Hepatocyte (in vitro differentiated cells): Measurements from ENCODE around the gene AGTPBP1. TPM values are rescaled to one million over a fixed set of nuclear protein-coding genes. Genes with fewer than 3 reads are reported as not detected.

Experiments
- DNase-seq: peaks from one replicate; pipeline ENCODE4 v3.0.0-alpha.2; 2016; ENCODE audit warnings: low spot score
- H2AFZ ChIP-seq: fragments of 200-600 bp; sonication (generic); 2 replicates; pipeline ENCODE4 v1.6.0; 2016; ENCODE audit warnings: antibody characterized with exemption, mild to moderate bottlenecking
- H3K27ac ChIP-seq: fragments of 200-600 bp; sonication (generic); 2 replicates; pipeline ENCODE4 v1.5.1; 2016; ENCODE audit warnings: mild to moderate bottlenecking
- H3K27me3 ChIP-seq: fragments of 200-600 bp; sonication (generic); 2 replicates; pipeline ENCODE4 v1.6.1; 2016
- H3K36me3 ChIP-seq: fragments of 200-600 bp; sonication (generic); replicated peaks from 2 replicates; pipeline ENCODE4 v1.5.1; 2016; ENCODE audit warnings: low read depth; ENCODE audit not compliant: insufficient read depth
- H3K4me1 ChIP-seq: fragments of 200-600 bp; sonication (generic); 2 replicates; pipeline ENCODE4 v1.5.1; 2016; ENCODE audit warnings: mild to moderate bottlenecking, moderate library complexity; ENCODE audit not compliant: insufficient read depth
- H3K4me2 ChIP-seq: fragments of 200-600 bp; sonication (generic); 2 replicates; pipeline ENCODE4 v1.6.0; 2016
- H3K4me3 ChIP-seq: fragments of 200-600 bp; sonication (generic); 2 replicates; pipeline ENCODE4 v1.5.1; 2016; ENCODE audit warnings: mild to moderate bottlenecking
- H3K79me2 ChIP-seq: fragments of 200-600 bp; sonication (generic); 2 replicates; pipeline ENCODE4 v1.6.0; 2017; ENCODE audit warnings: mild to moderate bottlenecking
- H3K9me2 ChIP-seq: fragments of 200-600 bp; sonication (generic); replicated peaks from 2 replicates; pipeline ENCODE4 v1.6.0; 2017; ENCODE audit warnings: mild to moderate bottlenecking; ENCODE audit not compliant: insufficient read depth
- H3K9me3 ChIP-seq: fragments of 200-600 bp; sonication (generic); 2 replicates; pipeline ENCODE4 v1.5.1; 2016; ENCODE audit warnings: low read depth, mild to moderate bottlenecking
- H4K20me1 ChIP-seq: fragments of 200-600 bp; sonication (generic); 2 replicates; pipeline ENCODE4 v1.6.0; 2016; ENCODE audit warnings: mild to moderate bottlenecking; ENCODE audit not compliant: insufficient read depth, poor library complexity, severe bottlenecking
- CTCF ChIP-seq: fragments of 200-600 bp; sonication (generic); IDR thresholded peaks from 2 replicates; pipeline ENCODE4 v1.5.1; 2016; ENCODE audit warnings: antibody characterized with exemption, mild to moderate bottlenecking; ENCODE audit not compliant: poor library complexity
- EZH2 ChIP-seq: fragments of 200-600 bp; sonication (generic); IDR thresholded peaks from 2 replicates; pipeline ENCODE4 v1.6.1; 2016; ENCODE audit warnings: antibody characterized with exemption, mild to moderate bottlenecking, borderline replicate concordance
- EZH2phosphoT487 ChIP-seq: fragments of 200-600 bp; sonication (generic); IDR thresholded peaks from one replicate; pipeline ENCODE4 v1.6.1; 2018; ENCODE audit warnings: antibody characterized with exemption, mild to moderate bottlenecking, low read depth, moderate library complexity; ENCODE audit not compliant: unreplicated experiment, severe bottlenecking
- WGBS: methylation state at CpG from one replicate; pipeline ENCODE4 v1.1.6; 2016; ENCODE audit warnings: low lambda C conversion rate; ENCODE audit errors: missing lambda C conversion rate; 5-methylcytosine and 5-hydroxymethylcytosine counted together
- polyA plus RNA-seq: library from polyadenylated mRNA; unstranded; fragments of >200 nt; fragmentation: Nextera tagmentation; extraction: Ambion mirVana; gene quantifications from 2 replicates; pipeline ENCODE4 v1.2.1, GENCODE V29; 2016
- total RNA-seq: library from RNA; depleted of rRNA; stranded (reverse); fragments of >200 nt; gene quantifications from 2 replicates; pipeline ENCODE4 v1.2.3, GENCODE V29; 2014

The AGTPBP1 gene
- total and polyA plus RNA-seq, 2 experiments from 2014 or later = 7.6 to 16.8 TPM

GRCh38 chr9:85700330-85700729, 41.4 kb downstream of the AGTPBP1 start:
- H3K4me3 ChIP-seq = no peak overlapping the region
- no peaks in the 10 kb centered on the region for H3K9me2 ChIP-seq
- WGBS = 90% methylated on average over 2 of the region's 2 CpGs
- H3K27ac ChIP-seq = no peak overlapping the region
- H2AFZ ChIP-seq = no peak overlapping the region
- H4K20me1 ChIP-seq = no peaks in the 10 kb centered on the region
- no peak for DNase-seq
- H3K4me2 ChIP-seq = no peak overlapping the region
- H3K9me3 ChIP-seq = no peaks in the 10 kb centered on the region
- no peaks in the 10 kb centered on the region for H3K36me3 ChIP-seq
- no peaks in the 10 kb centered on the region for H3K4me1 ChIP-seq
- no peaks in the 10 kb centered on the region for H3K79me2 ChIP-seq
- TF ChIP-seq EZH2 (no peak), EZH2phosphoT487 (no peak), CTCF (no peak)
- no peaks in the 10 kb centered on the region for H3K27me3 ChIP-seq

- Histone ChIP-seq H3K79me2 (no peaks in the 10 kb centered on the region), H3K27ac (no peak overlapping the region), H3K27me3 (no peaks in the 10 kb centered on the region), H3K9me3 (peaks cover 8% of the 10 kb centered on the region), H3K36me3 (no peaks in the 10 kb centered on the region), H3K4me2 (no peak overlapping the region), H3K4me3 (no peak overlapping the region), H2AFZ (no peak overlapping the region), H3K9me2 (no peaks in the 10 kb centered on the region), H4K20me1 (no peaks in the 10 kb centered on the region), H3K4me1 (no peaks in the 10 kb centered on the region)
- WGBS = 98% methylated on average over 2 of the region's 2 CpGs
- no peak for DNase-seq
- TF ChIP-seq EZH2 (no peak), EZH2phosphoT487 (no peak), CTCF (no peak)
Measured at GRCh38 chr9:85688361-85688760, 53.4 kb downstream of the AGTPBP1 start.

GRCh38 chr9:85685081-85685480, 56.7 kb downstream of the AGTPBP1 start:
- no peaks in the 10 kb centered on the region for H3K4me1 ChIP-seq
- H3K36me3 ChIP-seq = no peaks in the 10 kb centered on the region
- no peaks in the 10 kb centered on the region for H3K79me2 ChIP-seq
- DNase-seq = no peak
- H4K20me1 ChIP-seq = no peaks in the 10 kb centered on the region
- H3K27ac ChIP-seq = no peak overlapping the region
- H3K4me3 ChIP-seq = no peak overlapping the region
- peaks cover 8% of the 10 kb centered on the region for H3K9me3 ChIP-seq
- TF ChIP-seq EZH2 (no peak), EZH2phosphoT487 (no peak), CTCF (no peak)
- H2AFZ ChIP-seq = no peak overlapping the region
- no peak overlapping the region for H3K4me2 ChIP-seq
- no peaks in the 10 kb centered on the region for H3K9me2 ChIP-seq
- H3K27me3 ChIP-seq = no peaks in the 10 kb centered on the region

- 99% methylated on average over 2 of the region's 2 CpGs for WGBS
- no peaks in the 10 kb centered on the region for H3K9me2 ChIP-seq
Measured at GRCh38 chr9:85676790-85677189, 65.0 kb downstream of the AGTPBP1 start.

More at GRCh38 chr9:85676790-85677189, 65.0 kb downstream of the AGTPBP1 start:
- Histone ChIP-seq H3K4me2 (no peak overlapping the region), H3K36me3 (no peaks in the 10 kb centered on the region), H4K20me1 (no peaks in the 10 kb centered on the region), H3K27ac (no peak overlapping the region), H3K4me1 (no peaks in the 10 kb centered on the region), H3K79me2 (no peaks in the 10 kb centered on the region), H2AFZ (no peak overlapping the region), H3K9me3 (no peaks in the 10 kb centered on the region), H3K4me3 (no peak overlapping the region), H3K27me3 (no peaks in the 10 kb centered on the region)
- DNase-seq = no peak
- no peak for TF ChIP-seq CTCF
- TF ChIP-seq EZH2phosphoT487 = no peak
- TF ChIP-seq EZH2 = no peak
